ENCODE data around the gene CHSY1.

GRCh38 chr15:101217446-101217845 lies 34.4 kb downstream of the CHSY1 start:
- TF ChIP-seq, protein P1, sequence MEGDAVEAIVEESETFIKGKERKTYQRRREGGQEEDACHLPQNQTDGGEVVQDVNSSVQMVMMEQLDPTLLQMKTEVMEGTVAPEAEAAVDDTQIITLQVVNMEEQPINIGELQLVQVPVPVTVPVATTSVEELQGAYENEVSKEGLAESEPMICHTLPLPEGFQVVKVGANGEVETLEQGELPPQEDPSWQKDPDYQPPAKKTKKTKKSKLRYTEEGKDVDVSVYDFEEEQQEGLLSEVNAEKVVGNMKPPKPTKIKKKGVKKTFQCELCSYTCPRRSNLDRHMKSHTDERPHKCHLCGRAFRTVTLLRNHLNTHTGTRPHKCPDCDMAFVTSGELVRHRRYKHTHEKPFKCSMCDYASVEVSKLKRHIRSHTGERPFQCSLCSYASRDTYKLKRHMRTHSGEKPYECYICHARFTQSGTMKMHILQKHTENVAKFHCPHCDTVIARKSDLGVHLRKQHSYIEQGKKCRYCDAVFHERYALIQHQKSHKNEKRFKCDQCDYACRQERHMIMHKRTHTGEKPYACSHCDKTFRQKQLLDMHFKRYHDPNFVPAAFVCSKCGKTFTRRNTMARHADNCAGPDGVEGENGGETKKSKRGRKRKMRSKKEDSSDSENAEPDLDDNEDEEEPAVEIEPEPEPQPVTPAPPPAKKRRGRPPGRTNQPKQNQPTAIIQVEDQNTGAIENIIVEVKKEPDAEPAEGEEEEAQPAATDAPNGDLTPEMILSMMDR (IDR thresholded peaks at IDR 0.05) = no peak
- TF ChIP-seq EP300 (IDR thresholded peaks at IDR 0.05) = no peak
